Epidermal melanocyte (primary cell): Measurements from ENCODE around the gene GPRIN1.

Experiments
- DNase-seq: peaks from one replicate; pipeline ENCODE4 v3.0.0; 2011; ENCODE audit warnings: low spot score; ENCODE audit not compliant: insufficient read length

The GPRIN1 gene

DNA sequence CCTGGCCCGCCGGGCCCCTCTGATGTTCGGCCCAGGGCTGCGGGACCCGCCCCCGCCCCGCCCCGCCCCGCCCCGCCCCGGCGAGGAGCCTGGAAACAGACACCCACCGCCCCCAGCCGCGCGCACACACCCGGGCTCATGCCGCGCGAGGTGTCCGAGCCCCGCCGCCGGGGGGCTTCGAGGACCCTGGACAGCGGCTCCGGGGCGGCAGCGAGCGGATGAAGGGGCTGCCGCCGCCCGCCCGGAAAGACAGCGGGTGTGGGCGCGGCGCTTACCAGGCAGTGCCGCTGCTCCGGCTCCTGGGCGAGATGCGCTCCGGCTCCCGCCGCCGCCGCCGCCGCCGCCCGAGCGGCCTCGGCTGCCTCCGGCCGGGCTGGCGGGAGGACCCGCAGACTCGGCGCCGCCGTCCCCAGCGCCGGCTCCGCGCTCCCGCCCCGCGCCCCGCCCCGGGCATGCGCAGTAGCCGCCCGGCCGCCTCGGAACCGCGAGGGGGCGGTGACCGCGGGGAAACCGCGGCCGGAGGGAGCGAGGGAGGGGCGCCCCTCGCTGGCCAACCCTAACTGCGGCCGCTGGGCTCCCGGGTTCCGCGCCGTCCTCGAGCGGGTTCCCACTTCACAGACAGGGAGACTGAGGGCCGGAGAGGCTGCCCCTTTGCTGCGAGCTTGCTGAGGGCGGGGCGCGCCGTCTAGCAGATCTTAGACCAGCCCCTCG, at the start of gene GPRIN1:
Gene GPRIN1, minus strand, starts transcription at position 433 of the 711 bp plus-strand sequence. CDS start 10,322 bp downstream, outside the sequence.
- peak; percentile 75 for DNase-seq

DNA sequence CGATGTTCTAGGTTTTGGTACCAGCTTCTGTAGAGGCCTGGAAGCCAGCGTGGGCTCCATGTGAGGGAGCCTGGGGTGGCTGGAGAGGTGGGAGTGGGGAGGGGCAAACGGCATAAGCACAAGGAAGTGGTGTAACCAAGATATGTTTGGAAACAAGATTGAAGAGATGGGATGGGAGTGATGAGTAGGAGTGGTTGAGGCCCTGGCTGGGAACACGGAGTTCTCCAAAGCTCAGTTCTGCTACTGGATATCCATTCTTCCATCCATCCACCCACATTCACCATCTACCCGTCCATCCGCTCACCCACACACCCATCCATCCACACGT, 49.5 kb upstream of the GPRIN1 start:
- no peak for DNase-seq

DNA sequence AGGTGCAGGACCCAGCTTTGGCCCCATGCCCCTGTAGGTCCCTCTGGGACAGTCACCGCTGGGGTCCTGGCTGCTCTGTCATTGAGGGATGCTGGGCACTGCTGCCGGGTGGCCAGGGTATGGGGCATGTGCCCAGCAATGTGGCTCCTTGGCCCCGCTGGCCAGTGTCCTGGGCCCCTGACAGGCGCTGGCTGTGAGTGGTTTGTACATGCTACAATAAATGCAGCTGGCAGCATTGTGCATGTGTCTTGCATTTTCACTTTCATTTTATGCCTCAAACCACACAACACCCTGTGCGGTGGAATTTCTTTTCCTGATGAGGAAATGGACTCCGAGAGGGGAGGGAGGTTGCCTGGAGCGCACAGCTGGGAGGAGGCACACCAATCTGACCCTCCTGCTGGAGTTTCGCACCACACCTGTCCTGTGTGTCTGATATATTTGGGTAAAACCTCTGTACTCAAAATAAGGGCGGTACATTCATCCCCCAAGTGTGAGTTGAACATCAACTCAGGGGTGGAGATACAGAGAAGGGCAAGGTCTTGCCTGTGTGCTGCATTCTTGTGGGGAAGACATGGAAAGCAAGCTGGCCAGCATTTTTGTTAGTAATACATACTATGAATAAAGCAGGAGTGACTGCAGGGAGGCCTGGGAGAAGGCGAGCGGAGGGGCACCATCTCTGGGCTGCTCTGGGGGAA, 49.0 kb upstream of the GPRIN1 start:
- DNase-seq: no peak

DNA sequence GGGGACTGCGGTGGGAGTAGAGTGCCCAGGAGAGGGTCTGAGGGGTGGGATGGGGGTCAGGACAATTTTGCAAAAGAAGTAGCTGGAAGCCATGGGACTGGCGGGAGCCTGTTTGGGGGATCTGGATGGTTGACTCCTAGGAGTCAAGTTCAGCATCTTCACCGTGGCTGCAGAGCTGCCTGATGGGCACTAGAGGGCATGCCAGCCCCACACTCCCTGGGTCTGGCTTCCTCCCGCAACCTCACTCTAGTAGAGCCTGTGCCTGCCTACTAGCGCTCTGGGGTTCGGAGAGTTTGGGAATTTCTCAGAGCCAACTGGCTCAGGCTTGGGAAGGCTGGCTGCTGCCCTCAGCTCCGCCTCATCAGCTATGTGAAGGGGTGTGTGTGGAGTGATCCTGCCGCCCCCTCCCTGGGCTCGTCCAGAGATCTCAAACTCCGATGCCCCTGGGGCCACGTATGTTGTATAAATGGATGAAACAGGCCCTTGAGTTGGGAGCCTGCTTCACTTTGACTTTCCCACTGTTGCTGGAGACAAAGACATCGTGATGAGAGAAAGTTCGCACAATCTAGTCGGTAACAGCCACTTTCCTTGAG, 48.1 kb upstream of the GPRIN1 start:
- peak; percentile 59 for DNase-seq

DNA sequence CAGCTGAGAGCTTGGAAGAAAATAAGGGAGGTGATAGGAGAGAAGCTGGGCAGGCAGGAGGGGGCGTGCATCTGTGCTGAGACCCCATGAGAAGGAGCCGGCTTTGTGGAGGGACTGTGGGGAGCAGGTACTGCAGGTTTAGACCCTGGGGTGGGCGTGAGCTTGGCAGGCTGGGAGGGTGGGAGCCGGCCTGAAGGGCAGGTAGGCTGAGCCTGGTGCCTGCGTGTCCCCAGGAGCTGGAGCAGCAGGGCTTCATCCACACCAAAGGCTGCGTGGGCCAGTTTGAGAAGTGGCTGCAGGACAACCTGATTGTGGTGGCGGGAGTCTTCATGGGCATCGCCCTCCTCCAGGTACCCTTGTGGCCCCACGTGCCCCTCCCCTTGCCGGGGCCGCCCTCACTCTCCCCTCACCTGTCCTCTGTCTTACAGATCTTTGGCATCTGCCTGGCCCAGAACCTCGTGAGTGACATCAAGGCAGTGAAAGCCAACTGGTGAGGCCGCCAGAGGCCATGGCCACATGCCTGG, 46.6 kb upstream of the GPRIN1 start:
- no peak for DNase-seq

DNA sequence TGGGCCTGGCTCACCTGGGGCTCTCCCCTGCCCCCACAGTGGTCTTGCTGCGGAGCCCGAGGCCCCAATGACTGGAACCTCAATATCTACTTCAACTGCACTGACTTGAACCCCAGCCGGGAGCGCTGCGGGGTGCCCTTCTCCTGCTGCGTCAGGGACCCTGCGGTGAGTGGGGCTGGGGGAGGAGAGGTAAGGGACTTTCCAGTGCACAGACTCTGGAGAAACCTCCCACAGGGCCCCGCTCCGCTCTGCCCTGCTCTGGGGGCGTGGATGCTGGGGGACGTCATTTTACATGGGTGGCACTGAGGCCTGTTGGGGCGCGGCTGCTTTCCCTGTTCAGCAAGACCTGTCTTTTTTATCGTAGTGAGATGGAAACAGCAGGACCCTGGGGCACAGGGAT, 44.9 kb upstream of the GPRIN1 start:
- DNase-seq: no peak

DNA sequence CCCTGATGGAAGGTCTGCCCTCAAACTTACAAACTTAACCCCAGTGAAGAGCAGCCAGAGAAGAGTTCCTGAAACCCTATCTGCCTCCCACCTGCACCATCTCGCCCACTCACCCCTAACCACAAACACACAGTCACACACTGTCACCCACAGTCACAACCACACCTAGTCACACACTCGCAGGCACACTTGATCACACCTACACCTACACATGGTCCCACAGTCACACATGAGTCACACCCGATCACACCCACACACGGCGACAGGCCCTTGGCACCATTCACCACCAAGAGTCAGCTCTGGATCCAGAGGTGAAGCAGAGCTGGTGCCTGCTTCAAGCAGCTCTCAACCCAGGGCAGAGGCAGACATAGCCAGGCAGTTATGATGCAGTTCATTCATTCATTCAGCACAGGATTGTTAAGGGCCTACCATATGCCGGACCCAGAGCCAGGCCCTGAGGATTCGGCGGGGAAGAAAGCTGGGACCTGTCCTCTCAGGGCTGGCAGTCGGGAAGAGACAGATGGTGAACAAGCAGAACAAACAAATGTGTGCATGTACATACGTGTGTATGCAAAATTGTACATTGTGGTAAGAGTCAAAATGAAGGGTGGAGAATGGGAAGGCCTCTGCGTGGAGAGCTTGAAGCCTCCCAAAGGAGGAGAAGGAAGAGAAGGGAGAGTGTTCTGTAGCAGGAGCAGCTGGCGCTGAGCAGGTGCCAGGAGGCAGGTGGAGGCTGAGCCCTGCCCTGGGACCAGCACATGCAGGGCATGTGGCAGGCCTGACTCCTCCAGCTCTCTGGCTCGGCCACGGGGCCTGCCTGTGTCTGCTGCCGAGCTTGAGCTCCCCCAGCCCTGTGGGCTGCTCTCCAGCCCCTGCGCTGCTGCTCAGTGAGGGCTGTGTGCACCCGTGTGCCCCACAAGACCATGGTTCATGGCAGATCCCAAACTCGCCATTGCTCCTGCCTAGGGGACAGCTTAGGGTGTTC, 43.7 kb upstream of the GPRIN1 start:
- DNase-seq: no peak

DNA sequence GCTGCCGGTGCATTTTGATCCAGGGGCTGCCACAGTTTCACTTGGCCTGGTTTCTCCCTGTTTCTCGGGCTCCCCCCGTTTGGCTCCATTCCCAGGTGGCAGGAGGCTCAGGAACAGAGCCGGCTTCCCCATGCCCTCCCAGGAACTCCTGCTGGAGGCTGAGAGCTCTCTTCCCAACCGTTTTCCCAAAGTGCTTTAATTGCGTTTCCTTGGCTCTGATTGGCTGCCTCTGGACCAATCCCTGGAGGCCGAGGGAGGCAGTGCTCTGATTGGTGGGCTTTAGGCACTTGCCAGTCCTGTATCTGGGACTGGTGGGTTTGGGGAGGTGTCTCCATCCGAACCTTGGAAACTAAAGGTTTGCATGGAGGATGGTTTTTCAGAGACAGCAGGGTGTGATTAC, 42.2 kb upstream of the GPRIN1 start:
- no peak for DNase-seq

DNA sequence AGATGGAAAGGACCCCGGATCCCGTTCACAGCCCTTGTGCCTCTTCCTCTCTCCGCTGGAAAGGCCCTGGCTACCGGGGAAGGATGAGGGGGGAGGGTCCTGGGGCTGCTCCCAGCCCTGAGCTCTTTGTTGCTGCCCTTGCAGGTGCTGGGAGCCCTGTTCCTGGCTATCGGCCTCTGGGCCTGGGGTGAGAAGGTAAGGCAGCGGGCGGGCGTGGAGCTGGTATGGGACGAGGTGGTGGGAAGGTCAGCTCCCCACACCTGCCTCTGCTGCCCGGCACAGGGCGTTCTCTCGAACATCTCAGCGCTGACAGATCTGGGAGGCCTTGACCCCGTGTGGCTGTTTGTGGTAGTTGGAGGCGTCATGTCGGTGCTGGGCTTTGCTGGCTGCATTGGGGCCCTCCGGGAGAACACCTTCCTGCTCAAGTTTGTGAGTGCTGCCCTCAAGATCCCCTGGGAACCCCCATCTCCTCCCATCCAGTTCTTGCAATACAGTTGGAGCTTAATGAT, 41.6 kb upstream of the GPRIN1 start:
- DNase-seq: no peak

DNA sequence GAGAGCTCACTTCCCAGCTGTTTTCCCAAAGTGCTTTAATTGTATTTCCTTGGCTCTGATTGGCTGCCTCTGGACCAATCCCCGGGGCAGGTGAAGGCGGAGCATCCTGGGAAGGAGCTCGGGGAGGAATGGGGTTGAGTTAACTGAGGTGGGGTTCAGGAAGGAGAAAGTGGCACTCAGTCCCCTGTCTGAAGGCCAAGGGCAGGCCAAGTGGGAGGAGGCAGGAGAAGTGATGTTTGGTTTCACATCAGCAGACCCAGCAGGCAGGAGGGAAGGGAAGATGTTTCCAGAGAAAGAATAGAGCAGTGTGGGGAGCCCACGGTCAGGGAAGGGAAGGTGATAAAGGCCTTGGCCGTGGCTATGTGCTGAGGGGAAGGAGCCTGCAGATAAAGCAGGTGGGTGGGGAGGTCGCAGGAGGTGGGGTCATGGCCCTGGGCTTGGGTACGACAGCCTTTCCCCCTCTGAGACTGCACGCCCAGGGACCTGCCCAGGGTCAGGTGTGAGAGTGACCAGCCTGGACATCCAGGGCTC, 40.5 kb upstream of the GPRIN1 start:
- no peak for DNase-seq

DNA sequence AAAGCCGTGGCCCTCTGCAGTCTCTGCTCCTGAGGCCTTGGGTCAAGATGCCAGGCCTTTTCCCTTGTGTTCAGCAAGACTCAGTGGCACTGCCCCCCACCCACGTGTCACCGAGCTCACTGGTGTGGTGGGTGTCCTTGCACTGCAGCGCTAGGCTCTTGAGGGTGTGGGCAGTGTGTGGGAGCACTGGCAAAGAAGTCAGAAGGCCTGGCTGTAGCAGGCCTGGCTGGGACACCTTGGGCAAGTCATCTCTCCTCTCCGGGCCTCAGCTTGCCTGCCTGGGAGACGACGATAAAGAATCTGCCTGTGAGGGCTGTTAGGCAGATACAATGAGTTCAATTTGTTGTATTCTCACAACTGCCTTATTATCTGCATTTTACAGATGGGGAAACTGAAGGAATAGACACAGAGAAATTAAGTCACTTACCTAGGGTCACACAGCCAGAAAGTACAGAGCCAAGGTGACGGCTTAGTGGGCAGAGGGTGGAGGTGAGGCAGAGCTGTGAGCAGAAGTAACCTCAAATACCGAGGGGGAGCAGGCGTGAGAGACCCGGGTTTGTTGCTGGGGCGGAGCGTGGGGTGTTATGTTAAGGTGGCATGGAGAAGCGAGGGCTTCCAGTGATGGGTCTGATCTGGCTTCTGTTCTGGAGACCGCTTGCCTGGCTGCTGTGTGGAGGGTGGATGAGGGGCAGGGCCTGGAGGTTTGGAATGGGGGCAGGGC, 38.7 kb upstream of the GPRIN1 start:
- no peak for DNase-seq

DNA sequence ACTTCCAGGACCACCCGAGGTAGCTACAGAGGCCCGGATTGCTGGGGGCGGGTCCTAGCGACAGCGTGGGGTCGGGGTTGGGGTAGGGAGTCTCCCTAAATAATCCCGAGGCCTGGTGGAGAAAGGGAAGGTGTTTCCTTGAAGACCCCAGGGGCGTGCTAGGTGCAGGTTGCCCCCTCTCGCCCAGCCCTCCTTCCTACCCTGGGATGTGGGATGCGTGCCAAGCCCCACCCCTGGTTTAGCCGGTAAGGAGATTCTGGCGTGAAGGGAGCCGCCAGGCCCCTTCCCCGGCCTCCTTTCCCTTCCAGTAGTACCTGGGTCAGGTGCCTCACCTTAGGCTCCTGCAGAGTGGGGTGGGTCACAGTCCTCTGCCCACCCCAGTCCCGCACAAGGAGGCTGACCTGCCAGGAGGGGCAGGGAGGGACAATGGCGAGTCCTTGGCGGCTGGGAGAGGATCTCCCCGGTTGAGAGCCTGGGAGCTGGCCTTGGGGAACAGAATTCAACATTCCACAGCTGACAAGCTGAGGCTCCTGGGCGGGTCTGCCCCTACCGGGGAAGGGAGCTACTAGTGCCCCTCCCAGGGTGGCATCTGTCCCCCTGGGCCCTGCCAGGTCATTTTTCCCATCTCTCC, 38.0 kb upstream of the GPRIN1 start:
- DNase-seq: no peak

DNA sequence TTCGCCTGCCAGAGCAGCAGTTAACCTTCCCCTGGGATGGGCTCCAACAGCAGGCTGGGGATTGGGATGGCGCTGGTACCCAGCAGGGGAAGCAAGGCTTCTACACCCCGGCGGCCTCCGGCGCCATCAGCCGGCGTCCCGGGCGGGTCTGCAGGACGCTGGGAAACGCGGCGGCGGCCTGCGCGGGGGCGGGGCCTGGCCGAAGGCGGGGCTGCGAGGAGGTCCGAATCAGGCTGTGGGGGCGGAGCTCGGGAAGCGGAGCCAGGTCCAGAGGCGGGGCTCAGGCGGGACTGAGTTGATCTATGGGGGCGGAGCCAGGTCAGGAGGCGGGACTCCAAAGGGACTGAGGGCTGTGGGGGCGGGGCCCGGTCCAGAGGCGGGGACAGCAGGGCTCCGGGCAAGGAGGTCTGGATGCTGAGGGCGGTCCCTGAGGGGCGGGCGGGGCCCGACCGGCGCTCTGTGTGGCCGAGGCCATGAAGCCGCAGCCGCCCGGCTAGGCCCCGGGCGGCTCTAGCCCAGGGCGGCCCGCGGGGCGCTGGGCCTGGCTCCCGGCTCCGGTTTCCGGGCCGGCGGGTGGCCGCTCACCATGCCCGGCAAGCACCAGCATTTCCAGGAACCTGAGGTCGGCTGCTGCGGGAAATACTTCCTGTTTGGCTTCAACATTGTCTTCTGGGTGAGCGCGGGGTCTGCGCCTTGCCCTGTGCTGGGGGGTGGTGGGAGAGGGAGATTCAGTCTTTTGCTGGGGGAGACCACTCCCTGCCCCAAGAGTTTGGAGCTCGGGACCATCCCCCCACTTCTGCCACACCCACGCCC, 37.3 kb upstream of the GPRIN1 start, which contains the start of gene TSPAN17:
Gene TSPAN17, plus strand, starts transcription at position 455 of the 813 bp plus-strand sequence. Its CDS starts 132 bp downstream, at position 587.
- DNase-seq: peak; percentile 98

DNA sequence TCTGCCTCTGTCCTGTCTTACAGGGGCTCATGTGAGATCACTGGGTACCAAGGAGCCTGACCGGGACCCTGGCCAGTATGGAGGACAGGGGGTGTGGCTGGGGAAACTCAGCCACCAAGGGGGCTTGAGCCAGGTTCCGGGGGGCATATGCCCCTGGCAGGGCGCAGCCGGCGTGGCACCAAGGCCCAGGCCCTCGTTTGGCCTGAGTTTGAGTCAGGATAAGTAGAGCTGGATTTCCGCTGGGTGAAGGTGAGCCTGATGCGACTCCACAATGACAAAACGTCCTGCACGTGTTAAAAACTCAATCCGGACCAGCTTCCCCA, 36.7 kb upstream of the GPRIN1 start:
- DNase-seq: no peak

DNA sequence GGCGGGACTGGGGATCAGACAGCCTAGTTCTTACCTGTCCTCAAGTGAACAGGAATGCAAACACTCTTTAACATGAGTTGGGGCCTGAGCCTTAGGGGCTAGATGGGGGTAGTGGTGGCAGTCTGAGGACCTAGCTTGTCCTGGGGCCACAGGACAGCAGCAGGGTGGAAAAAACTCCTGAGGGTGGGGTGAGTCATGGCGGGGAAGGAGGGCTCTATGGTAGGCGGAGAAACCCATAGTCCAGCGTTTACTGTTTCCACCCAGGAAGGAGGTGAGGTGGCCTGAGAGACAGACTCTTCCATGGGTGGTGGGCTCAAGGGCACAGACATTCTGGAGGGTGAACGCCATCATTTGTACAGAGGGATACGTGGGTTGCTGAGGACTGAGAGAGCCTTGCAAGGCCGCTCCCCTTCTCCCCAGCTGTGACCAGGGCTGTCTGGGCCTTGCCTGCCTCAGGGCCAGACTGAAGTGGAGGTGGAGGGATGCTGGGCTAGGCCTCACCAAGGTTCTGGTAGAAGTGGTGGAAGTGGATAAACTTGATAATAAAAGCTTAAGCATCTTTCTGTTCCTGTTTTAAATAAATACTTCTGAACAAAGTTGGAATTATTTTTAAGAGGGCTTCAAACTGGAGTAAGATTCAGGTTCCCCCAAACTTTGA, 36.2 kb upstream of the GPRIN1 start:
- DNase-seq: no peak

DNA sequence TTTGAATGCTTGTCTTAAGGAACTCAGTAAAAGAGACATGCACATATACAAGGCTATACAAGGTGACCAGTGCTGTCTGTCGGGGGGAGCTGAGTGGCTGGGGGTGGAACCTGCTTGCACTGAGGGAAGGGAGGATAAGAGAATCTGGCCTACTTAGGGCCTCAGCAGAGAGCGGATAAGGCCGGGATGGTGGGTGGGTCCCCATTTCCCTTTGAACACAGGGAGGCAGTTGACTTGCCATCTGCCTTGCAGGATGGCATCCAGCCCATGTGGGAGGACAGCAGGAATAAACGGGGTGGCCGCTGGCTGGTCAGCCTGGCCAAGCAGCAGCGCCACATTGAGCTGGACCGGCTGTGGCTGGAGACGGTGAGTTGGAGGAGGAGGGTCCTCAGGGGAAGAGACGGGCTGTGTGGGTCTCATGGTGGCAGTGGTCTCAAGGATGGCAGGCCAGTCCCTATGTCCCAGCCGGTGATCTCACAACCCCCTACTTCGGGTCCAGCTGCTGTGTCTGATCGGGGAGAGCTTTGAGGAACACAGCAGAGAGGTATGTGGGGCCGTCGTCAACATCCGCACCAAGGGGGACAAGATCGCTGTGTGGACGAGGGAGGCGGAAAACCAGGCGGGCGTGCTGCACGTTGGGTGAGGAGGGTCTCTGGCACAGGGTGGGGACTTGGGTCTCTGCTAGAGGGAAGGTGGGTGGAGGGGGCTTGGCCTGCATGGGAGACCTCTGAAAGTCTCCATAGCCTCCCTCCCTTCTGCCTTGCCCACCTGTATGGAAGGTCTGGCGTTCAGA, 35.1 kb upstream of the GPRIN1 start:
- DNase-seq: no peak

DNA sequence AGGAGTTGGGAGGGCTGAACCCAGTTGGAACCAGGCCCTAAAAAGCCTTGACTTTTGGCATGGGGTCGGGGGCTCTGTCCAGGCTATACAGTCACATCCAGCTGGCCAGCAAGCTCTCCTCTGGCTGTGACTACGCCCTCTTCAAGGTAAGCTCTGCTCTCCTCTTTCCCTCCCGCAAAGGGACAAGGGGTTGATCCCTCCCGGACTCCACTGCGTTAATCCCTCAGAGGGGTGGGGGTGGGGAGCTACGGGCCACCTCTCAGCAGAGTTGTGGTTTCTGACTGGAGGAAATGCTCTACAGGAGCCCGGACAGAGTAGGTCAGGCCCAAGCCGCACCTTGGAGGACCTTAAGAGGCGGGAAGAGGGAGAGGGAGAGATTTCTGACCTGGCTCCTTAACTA, 34.3 kb upstream of the GPRIN1 start:
- DNase-seq: no peak
